ENCODE data around the gene CAB39L. TPM values are rescaled to one million over a fixed set of nuclear protein-coding genes. Genes with fewer than 3 reads are reported as not detected.

Gene CAB39L
- total RNA-seq, 1 donor from 2014 or later = 7.7 TPM

DNA sequence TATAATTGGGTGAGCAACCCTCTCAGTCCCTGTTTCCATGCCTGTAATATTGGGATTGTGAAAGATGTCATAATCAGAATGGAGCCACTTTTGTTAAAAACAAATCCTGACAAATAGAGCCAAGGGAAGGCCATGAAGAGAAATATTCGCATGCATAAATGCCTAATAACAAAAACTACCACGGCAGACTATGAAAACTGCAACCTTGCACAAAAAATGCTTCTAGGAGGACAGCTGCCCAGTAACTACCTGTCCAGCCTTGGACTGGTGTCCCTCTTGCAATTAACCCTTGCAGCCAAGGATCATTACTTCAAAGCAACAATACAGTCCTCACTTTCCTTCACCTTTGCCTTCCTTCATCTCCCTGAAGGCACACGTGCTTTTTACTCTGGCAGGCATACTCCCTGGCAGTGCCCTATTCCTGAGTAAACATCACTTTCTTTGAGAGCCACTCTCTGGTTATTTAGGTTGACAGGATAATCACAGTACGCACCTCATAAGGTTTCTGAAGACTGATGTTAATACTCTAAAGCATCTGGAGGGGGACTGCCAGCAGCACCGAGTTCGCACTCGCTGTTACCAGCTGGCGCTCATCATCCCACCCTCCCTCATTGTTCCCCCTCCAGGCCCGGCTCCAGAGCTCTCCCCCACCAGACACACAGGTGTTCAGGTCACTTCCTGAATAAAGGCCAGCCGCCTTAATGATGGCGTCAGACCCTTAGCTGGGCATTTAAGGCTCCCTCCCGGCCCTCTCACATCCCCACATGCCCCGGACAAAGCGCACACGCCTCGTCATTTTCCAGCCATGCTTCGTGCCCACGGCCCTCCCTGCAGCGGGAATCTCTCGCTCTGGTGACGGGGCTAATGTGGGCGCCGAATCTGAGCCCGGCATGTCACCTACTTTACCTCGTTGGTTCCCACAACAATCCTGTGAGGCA lies 138.8 kb downstream of the CAB39L start:
- no peak overlapping the region for H3K4me3 Mint-ChIP-seq (ENCODE audit: unreplicated experiment)
- peaks cover 11% of the 10 kb centered on the region for H3K27me3 Mint-ChIP-seq (ENCODE audit: unreplicated experiment)
- no peak overlapping the region for H3K27ac Mint-ChIP-seq (ENCODE audit: unreplicated experiment)
- no peaks in the 10 kb centered on the region for H3K36me3 Mint-ChIP-seq (ENCODE audit: unreplicated experiment)
- peaks cover 2% of the 10 kb centered on the region for H3K9me3 Mint-ChIP-seq (ENCODE audit: unreplicated experiment)
- no peak for DNase-seq
- H3K4me1 Mint-ChIP-seq (ENCODE audit: low read depth, unreplicated experiment) = peaks cover 10% of the 10 kb centered on the region
- no peak for TF ChIP-seq CTCF (IDR thresholded peaks at IDR 0.05; ENCODE audit: partially characterized antibody, unreplicated experiment)

GRCh38 chr13:49304356-49304755 lies 139.5 kb downstream of the CAB39L start:
- no peaks in the 10 kb centered on the region for H3K36me3 Mint-ChIP-seq (ENCODE audit: unreplicated experiment)
- peaks cover 11% of the 10 kb centered on the region for H3K27me3 Mint-ChIP-seq (ENCODE audit: unreplicated experiment)
- peaks cover 7% of the 10 kb centered on the region for H3K4me1 Mint-ChIP-seq (ENCODE audit: low read depth, unreplicated experiment)
- H3K9me3 Mint-ChIP-seq (ENCODE audit: unreplicated experiment) = peaks cover 2% of the 10 kb centered on the region
- H3K4me3 Mint-ChIP-seq (ENCODE audit: unreplicated experiment) = no peak overlapping the region
- no peak for DNase-seq
- TF ChIP-seq CTCF (IDR thresholded peaks at IDR 0.05; ENCODE audit: partially characterized antibody, unreplicated experiment) = no peak
- H3K27ac Mint-ChIP-seq (ENCODE audit: unreplicated experiment) = no peak overlapping the region

GRCh38 chr13:49303533-49304252 lies 140.2 kb downstream of the CAB39L start:
- DNase-seq = no peak
- H3K27me3 Mint-ChIP-seq (ENCODE audit: unreplicated experiment) = peaks cover 11% of the 10 kb centered on the region
- peaks cover 7% of the 10 kb centered on the region for H3K4me1 Mint-ChIP-seq (ENCODE audit: low read depth, unreplicated experiment)
- H3K4me3 Mint-ChIP-seq (ENCODE audit: unreplicated experiment) = no peak overlapping the region
- TF ChIP-seq CTCF (IDR thresholded peaks at IDR 0.05; ENCODE audit: partially characterized antibody, unreplicated experiment) = no peak
- H3K27ac Mint-ChIP-seq (ENCODE audit: unreplicated experiment) = no peak overlapping the region
- peaks cover 2% of the 10 kb centered on the region for H3K9me3 Mint-ChIP-seq (ENCODE audit: unreplicated experiment)
- H3K36me3 Mint-ChIP-seq (ENCODE audit: unreplicated experiment) = no peaks in the 10 kb centered on the region

GRCh38 chr13:49302817-49303216 lies 141.0 kb downstream of the CAB39L start:
- Mint-ChIP-seq H3K4me3 (ENCODE audit: unreplicated experiment) (no peak overlapping the region), H3K27ac (ENCODE audit: unreplicated experiment) (no peak overlapping the region), H3K9me3 (ENCODE audit: unreplicated experiment) (peaks cover 2% of the 10 kb centered on the region), H3K36me3 (ENCODE audit: unreplicated experiment) (no peaks in the 10 kb centered on the region), H3K27me3 (ENCODE audit: unreplicated experiment) (peaks cover 11% of the 10 kb centered on the region), H3K4me1 (ENCODE audit: low read depth, unreplicated experiment) (peaks cover 7% of the 10 kb centered on the region)
- no peak for TF ChIP-seq CTCF (IDR thresholded peaks at IDR 0.05; ENCODE audit: partially characterized antibody, unreplicated experiment)
- no peak for DNase-seq

Measured in glutamatergic neuron (in vitro differentiated cells).